ENCODE measurements around the gene ZNF428. TPM values are rescaled to one million over a fixed set of nuclear protein-coding genes. Genes with fewer than 3 reads are reported as not detected.
A peak's percentile ranks its signal among the peaks of the same experiment; 100 is the strongest.

The ZNF428 gene
- total RNA-seq, 2 experiments from 2014 or later, result 28.5 to 98.1 TPM

DNA sequence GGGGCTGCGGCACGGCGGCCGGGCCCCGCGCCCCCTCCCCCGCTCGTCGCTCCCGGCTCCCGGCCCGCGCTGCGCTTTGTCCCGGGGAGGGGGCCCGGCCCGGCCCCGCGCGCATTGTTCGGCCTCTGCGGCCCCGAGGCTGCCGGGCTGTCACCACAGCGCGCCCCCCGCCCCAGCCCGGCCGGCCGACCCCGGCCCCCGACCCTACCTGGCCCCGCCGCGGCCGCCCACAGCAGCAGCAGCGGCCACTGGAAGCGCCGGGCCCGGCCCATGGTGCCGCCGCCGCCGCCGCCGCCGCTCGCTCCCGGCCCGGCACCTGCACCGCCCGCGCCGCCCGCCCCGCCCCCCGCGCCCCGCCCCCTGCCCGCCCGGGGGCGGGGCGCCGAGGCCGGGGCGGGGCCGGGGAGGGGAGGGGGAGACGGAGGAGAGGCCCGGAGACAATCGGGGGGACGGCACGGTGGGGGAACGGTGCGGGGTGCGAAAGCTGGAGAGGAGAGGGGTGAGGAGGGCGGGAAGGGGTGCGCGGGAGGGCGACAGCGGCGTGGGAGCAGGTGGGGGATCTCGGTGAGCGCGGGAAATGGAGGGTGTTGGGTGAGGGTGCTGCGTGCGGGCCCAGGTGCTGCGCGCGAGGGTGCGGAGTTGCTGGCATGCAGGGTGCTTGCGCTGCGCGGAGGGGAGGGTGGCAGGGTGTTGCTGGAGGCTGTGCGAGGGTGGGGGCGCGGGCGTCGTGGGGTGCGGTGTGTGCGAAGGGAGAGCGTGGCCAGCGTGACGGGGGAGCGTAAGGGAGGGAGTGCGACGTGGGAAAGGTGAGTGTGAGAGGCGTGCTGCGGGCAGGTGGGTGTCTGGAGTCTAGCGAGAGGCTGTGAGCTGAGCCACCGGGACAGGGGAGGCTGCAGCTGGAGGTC, 20.3 kb upstream of the ZNF428 start, which contains the start of gene CADM4:
CADM4 (minus strand) TSS at position 332 of the 905 bp plus-strand sequence; CDS start at position 272, 60 bp downstream.
- BruUV-seq (replicated peaks), result no TSS peak
- H3K9me3 ChIP-seq (ENCODE audit: low read length), result no peaks in the 10 kb centered on the region
- H3K79me2 ChIP-seq (ENCODE audit: insufficient read depth, low read depth, low read length), result no peaks in the 10 kb centered on the region
- no peaks in the 10 kb centered on the region for H3K9me2 ChIP-seq (ENCODE audit: insufficient read depth, low read length)
- no peak within 1 kb of the TSS for H3K27ac ChIP-seq (ENCODE audit: low read depth, low read length, poor library complexity, severe bottlenecking)
- peak within 1 kb of the TSS; percentile 55; the same call in 1 of the 2 replicates for H3K4me2 ChIP-seq (ENCODE audit: low read length)
- ChIA-PET CTCF (ENCODE audit: unreplicated experiment) (no interaction called here), POLR2A (no interaction called here)
- DNase-seq (ENCODE audit: low spot score), result no peak
- peak within 1 kb of the TSS; percentile 31 for H3K4me3 ChIP-seq (ENCODE audit: low read depth, low read length, poor library complexity, severe bottlenecking)
- intact Hi-C loops (cut with micrococcal nuclease; ENCODE audit: unreplicated experiment), result no loop called here
- H2AFZ ChIP-seq (ENCODE audit: low read length), result no peak within 1 kb of the TSS
- no peaks in the 10 kb centered on the region for H3K36me3 ChIP-seq (ENCODE audit: insufficient read depth, low read length)
- H3K4me1 ChIP-seq (ENCODE audit: insufficient read depth, low read length, poor library complexity, severe bottlenecking), result peaks cover 8% of the 10 kb centered on the region
- TF ChIP-seq, protein P1, sequence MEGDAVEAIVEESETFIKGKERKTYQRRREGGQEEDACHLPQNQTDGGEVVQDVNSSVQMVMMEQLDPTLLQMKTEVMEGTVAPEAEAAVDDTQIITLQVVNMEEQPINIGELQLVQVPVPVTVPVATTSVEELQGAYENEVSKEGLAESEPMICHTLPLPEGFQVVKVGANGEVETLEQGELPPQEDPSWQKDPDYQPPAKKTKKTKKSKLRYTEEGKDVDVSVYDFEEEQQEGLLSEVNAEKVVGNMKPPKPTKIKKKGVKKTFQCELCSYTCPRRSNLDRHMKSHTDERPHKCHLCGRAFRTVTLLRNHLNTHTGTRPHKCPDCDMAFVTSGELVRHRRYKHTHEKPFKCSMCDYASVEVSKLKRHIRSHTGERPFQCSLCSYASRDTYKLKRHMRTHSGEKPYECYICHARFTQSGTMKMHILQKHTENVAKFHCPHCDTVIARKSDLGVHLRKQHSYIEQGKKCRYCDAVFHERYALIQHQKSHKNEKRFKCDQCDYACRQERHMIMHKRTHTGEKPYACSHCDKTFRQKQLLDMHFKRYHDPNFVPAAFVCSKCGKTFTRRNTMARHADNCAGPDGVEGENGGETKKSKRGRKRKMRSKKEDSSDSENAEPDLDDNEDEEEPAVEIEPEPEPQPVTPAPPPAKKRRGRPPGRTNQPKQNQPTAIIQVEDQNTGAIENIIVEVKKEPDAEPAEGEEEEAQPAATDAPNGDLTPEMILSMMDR (conservative IDR thresholded peaks at IDR 0.05; ENCODE audit: low read length), result no peak
- no peak for TF ChIP-seq EZH2phosphoT487 (IDR thresholded peaks at IDR 0.05; ENCODE audit: borderline replicate concordance, low read depth, low read length)
- H4K20me1 ChIP-seq (ENCODE audit: insufficient read depth, low read length), result no peaks in the 10 kb centered on the region

DNA sequence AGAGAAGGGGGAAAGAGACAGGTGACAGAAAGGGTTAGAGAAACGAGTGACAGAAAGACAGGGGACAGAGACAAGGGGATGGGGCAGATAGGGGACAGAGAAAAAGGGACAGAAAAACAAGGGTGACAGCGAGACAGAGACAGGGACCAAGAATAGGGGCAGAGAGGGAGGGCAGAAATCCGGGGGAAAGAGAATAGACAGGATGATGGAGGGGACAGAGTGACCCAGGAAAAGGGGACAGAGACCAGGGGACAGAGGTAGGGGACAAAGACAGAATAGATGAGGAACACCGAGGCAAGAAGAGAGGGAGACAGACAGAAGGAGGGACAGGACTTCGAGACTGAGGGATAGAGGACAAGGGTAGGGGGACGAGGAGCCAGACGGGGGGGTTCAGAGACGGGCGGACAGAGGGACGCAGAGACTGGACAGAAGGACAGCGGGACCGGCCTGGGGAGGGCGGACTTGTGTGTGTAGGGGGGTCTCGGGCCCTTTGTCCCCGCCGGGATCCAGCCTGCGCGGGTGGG, 19.6 kb upstream of the ZNF428 start:
- no peaks in the 10 kb centered on the region for H3K9me3 ChIP-seq (ENCODE audit: low read length)
- TF ChIP-seq EZH2phosphoT487 (IDR thresholded peaks at IDR 0.05; ENCODE audit: borderline replicate concordance, low read depth, low read length), result no peak
- TF ChIP-seq, protein P1 (conservative IDR thresholded peaks at IDR 0.05; ENCODE audit: low read length), result no peak
- H3K27ac ChIP-seq (ENCODE audit: low read depth, low read length, poor library complexity, severe bottlenecking), result no peak overlapping the region
- no TSS peak for BruUV-seq (replicated peaks)
- no peaks in the 10 kb centered on the region for H3K79me2 ChIP-seq (ENCODE audit: insufficient read depth, low read depth, low read length)
- H2AFZ ChIP-seq (ENCODE audit: low read length), result no peak overlapping the region
- 0 out of 2 replicates have a peak overlapping the region, but pooled peaks have one; percentile 32 for H3K4me2 ChIP-seq (ENCODE audit: low read length)
- no peak for DNase-seq (ENCODE audit: low spot score)
- POLR2A ChIA-PET, result no interaction called here
- intact Hi-C loops (cut with micrococcal nuclease; ENCODE audit: unreplicated experiment), result no loop called here
- H3K4me1 ChIP-seq (ENCODE audit: insufficient read depth, low read length, poor library complexity, severe bottlenecking), result peaks cover 12% of the 10 kb centered on the region
- no peaks in the 10 kb centered on the region for H3K9me2 ChIP-seq (ENCODE audit: insufficient read depth, low read length)
- H4K20me1 ChIP-seq (ENCODE audit: insufficient read depth, low read length), result no peaks in the 10 kb centered on the region
- CTCF ChIA-PET (ENCODE audit: unreplicated experiment), result no interaction called here
- no peaks in the 10 kb centered on the region for H3K36me3 ChIP-seq (ENCODE audit: insufficient read depth, low read length)
- H3K4me3 ChIP-seq (ENCODE audit: low read depth, low read length, poor library complexity, severe bottlenecking), result no peak overlapping the region
